ENCODE data around the gene GPR148. TPM values are rescaled to one million over a fixed set of nuclear protein-coding genes. Genes with fewer than 3 reads are reported as not detected.

Gene GPR148
- total RNA-seq, 6 donors from 2014 or later: not detected

- no peak within 1 kb of the TSS for H3K27ac ChIP-seq
- H3K4me1 ChIP-seq: peaks cover 3 to 14% (median 7%) of the 10 kb centered on the region in 4 donors
- 4 to 6% methylated on average over 24 to 35 of the region's 43 CpGs for WGBS, 2 donors
- no peak for TF ChIP-seq CTCF (IDR thresholded peaks at IDR 0.05)
- TF ChIP-seq POLR2AphosphoS5 (IDR thresholded peaks at IDR 0.05): no peak
- TF ChIP-seq POLR2A (IDR thresholded peaks at IDR 0.05): no peak
- no peak for TF ChIP-seq EP300 (IDR thresholded peaks at IDR 0.05)
- ATAC-seq (ENCODE audit: low FRiP score in 2 of 2) (peak; percentile 14 to 34), DNase-seq (peak in 1 of 2 donors; percentile 54)
- H3K4me3 ChIP-seq: peak within 1 kb of the TSS in 3 of 4 donors; percentile 32 to 41 (median 34)
- H3K36me3 ChIP-seq: no peaks in the 10 kb centered on the region
- no peaks in the 10 kb centered on the region for H3K9me3 ChIP-seq
- peaks cover 0 to 21% (median 10%) of the 10 kb centered on the region in 4 donors for H3K27me3 ChIP-seq
These were observed 26.6 kb downstream of the GPR148 start, which contains the start of gene AMER3 for GRCh38 chr2:130755256-130756052. TSS of gene AMER3 (plus strand) at chr2:130755540. CDS start at chr2:130762073, 6,533 bp downstream.

- WGBS, 2 donors: 8 to 10% methylated on average over 13 to 45 of the region's 80 CpGs
- peak overlapping the region in 3 of 4 donors; percentile 32 to 41 (median 34) for H3K4me3 ChIP-seq
- H3K27me3 ChIP-seq: peaks cover 0 to 21% (median 10%) of the 10 kb centered on the region in 4 donors
- H3K27ac ChIP-seq: no peak overlapping the region
- no peaks in the 10 kb centered on the region for H3K9me3 ChIP-seq
- TF ChIP-seq EP300 (IDR thresholded peaks at IDR 0.05) (no peak), POLR2A (IDR thresholded peaks at IDR 0.05) (no peak), CTCF (IDR thresholded peaks at IDR 0.05) (peak in 1 of 6 experiments; percentile 22), POLR2AphosphoS5 (IDR thresholded peaks at IDR 0.05) (no peak)
- peak in 1 of 2 donors; percentile 58 for ATAC-seq (ENCODE audit: low FRiP score in 2 of 2)
- peak in 1 of 2 donors; percentile 87 for DNase-seq
- peaks cover 3 to 14% (median 7%) of the 10 kb centered on the region in 4 donors for H3K4me1 ChIP-seq
- no peaks in the 10 kb centered on the region for H3K36me3 ChIP-seq
These were observed 27.4 kb downstream of the GPR148 start for GRCh38 chr2:130756053-130756873.

DNA sequence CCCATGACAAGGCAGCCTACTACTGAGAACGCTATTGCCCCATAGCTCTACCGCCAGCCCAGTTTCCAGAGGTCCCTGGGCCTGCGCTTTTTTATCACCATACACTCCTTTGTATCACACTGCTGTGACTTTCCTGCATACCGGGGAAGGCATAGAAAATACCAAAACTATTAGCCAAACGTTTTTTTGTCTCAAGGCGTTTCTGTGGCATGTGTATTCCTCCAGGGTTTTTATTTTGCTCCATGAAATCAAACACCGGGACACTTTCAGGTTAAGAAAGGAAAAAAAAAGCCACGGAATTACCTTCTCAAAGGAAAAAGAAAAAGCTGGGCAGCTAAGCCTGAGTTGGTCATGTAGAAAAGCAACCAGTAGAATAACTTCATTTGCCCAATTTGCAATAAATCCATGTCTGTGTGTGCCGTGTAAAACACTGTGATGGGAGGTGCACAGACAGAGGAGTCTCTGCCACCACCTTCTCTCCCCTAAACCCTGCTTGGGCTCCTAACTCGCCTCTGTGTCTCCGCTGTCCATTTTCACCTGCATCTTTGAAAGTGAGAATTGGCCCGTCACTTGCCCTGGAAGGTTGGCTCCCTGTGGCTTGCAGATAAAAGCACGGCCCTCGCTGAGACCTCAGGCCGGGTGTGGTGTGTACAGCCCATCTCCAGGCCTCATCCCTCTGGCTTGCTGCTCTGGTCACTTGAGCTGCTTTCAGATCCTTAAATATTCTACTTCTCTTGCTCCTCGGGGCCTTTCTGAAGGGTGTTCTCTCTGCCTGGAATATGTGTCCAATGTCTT, 28.2 kb downstream of the GPR148 start:
- TF ChIP-seq CTCF (IDR thresholded peaks at IDR 0.05) (no peak), EP300 (IDR thresholded peaks at IDR 0.05) (no peak), POLR2AphosphoS5 (IDR thresholded peaks at IDR 0.05) (no peak), POLR2A (IDR thresholded peaks at IDR 0.05) (no peak)
- DNase-seq (no peak), ATAC-seq (ENCODE audit: low FRiP score in 2 of 2) (no peak)
- no peak overlapping the region for H3K4me3 ChIP-seq
- H3K9me3 ChIP-seq: no peaks in the 10 kb centered on the region
- 30 to 34% methylated on average over 16 of the region's 16 CpGs for WGBS, 2 donors
- peaks cover 0 to 21% (median 10%) of the 10 kb centered on the region in 4 donors for H3K27me3 ChIP-seq
- no peak overlapping the region for H3K27ac ChIP-seq
- H3K4me1 ChIP-seq: peaks cover 3 to 14% (median 7%) of the 10 kb centered on the region in 4 donors
- no peaks in the 10 kb centered on the region for H3K36me3 ChIP-seq

GRCh38 chr2:130759906-130760753, 31.3 kb downstream of the GPR148 start:
- no peaks in the 10 kb centered on the region for H3K9me3 ChIP-seq
- no peak overlapping the region for H3K4me3 ChIP-seq
- no peaks in the 10 kb centered on the region for H3K36me3 ChIP-seq
- ATAC-seq (ENCODE audit: low FRiP score in 2 of 2): no peak
- H3K27me3 ChIP-seq: peaks cover 0 to 20% (median 10%) of the 10 kb centered on the region in 4 donors
- WGBS, 2 donors: 56 to 64% methylated on average over 8 to 10 of the region's 10 CpGs
- no peak overlapping the region for H3K27ac ChIP-seq
- no peak for DNase-seq
- TF ChIP-seq POLR2A (IDR thresholded peaks at IDR 0.05): no peak
- TF ChIP-seq POLR2AphosphoS5 (IDR thresholded peaks at IDR 0.05): no peak
- TF ChIP-seq CTCF (IDR thresholded peaks at IDR 0.05): no peak
- no peak for TF ChIP-seq EP300 (IDR thresholded peaks at IDR 0.05)
- H3K4me1 ChIP-seq: peaks cover 3 to 14% (median 7%) of the 10 kb centered on the region in 4 donors
